ENCODE measurements around the gene CERT1.

The CERT1 gene

DNA sequence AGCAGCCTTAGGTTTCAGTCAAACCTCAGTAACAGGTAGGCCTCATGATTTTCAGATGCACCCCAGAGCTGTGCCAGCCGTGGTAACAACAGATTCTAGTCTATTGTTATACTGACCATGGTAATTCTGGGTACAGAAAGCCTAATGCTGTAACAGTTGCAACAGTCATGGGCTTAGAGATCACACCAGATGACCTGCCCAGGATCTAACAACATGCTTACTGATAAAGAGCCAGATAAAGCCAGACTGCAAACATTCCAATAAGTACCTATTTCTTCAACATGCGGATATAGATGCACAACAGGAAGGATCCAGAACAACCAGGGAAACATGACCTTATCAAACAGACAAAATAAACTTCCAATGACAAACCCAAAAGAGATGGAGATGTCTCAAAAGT, 42.8 kb downstream of the CERT1 start:
- DNase-seq: no peak

DNA sequence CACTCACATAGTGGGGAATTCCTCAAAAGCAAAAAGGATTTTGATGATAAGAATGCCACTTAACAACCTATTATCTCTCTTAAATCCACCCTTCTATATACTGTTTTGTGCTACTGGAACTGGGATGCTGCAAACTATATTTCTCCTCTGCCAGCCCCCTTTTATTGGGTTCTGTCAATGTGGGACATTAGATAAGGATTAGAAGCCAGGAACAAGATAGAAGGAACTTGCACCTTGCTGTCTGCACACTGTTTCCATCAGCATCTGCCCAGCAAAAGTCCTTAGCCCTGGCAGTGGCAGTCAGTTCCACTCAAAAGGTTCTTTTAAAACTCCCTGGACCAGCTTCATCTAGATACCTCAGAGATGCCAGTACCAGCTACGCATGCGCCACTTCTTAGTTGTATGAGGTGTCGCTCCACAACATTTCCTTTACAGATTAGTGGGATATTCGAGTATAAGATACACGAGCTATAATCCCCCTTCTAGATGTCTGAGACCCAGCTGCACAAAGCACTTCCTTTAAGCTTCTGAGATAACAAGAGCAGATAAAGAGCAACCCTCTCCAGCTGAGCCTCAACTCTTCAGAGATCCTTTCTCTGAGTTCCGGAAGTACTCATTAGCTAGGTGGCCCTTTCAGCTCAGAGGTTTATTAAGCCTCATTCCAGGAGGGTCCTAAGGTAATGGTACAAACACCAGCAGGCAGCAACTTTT, 45.3 kb downstream of the CERT1 start:
- no peak for DNase-seq

DNA sequence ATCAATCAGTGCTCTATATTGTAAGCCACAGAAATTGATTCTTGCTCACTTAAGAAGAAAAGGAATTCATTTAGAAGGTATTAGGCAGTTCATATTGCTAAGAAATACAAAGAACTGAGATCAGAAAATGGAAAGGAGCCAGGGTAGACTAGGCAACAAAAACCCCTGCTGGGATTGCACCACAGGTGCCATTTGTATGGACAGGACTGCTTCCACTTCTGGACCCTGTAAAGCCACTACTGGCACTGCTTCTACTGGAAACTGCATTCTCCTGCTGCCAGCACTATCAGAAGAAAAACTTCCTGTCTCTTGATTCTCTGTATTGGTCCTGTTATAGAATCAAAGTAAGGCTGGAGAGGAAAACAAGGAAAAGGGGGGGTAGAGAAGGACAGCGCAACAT, 45.9 kb downstream of the CERT1 start:
- no peak for DNase-seq

DNA sequence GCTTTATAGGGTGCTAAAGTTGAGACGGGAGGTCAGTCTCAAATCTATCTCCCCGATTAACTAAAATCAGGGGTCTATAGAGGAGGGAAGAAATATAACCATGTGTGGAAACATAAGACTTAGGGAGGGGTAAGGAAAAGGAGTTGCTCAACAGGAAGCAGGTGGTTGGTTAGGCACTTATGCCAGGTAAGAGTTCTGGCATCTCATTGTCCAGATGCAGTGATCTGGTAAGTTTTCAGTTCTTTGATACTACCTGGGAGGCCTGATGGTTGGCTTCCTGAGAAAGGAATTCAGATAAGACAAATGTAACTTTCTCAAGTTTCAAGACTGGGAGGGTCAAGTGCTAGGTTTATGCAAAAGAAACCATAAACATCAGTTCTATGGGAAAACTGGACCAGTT, 47.7 kb downstream of the CERT1 start:
- peak; percentile 16 for DNase-seq

DNA sequence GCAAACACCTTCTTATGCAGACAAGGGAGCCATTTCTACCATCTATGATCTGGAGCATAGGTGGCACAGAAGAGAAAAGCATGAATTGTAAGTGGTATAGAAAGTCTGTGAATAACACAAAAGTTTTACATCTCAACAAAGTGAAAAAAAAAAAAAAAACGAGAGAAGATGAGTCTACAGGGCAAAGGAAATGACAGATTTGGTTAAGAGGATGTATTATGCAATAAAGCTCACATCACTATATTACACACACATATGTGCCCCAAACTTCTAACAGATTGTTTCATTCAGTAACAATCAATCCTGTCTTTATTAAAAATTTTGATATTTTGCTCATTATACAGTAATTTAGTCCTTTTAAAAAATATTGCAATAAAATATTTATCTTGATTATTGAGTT, 49.8 kb downstream of the CERT1 start:
- DNase-seq: no peak

DNA sequence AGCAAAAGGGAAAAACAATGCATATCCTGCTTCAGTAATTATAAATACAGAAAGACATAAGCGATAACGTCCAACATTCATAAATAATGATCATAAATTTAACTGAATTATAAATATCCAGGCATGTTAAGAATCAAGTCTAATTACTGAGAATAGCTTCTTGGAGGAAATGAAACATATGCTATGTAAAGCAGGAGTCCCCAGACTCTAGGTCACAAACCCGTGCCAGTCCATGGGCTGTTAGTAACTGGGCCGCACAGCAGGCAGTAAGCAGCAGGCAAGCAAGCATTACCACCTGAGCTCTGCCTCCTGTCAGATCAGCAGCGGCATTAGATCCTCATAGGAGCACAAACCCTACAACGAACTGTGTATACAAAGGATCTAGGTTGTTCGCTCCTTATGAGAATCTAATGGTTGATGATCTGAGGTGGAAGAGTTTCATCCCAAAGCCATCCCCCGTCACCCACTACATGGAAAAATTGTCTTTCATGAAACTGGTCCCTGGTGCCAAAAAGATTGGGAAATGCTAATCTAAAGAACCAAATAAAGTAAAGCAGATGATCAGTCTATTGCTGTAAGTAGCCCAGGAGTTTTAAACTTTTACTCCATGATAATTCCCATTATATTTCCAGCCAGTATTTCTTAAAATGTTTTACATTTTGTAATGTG, 50.4 kb downstream of the CERT1 start:
- no peak for DNase-seq

DNA sequence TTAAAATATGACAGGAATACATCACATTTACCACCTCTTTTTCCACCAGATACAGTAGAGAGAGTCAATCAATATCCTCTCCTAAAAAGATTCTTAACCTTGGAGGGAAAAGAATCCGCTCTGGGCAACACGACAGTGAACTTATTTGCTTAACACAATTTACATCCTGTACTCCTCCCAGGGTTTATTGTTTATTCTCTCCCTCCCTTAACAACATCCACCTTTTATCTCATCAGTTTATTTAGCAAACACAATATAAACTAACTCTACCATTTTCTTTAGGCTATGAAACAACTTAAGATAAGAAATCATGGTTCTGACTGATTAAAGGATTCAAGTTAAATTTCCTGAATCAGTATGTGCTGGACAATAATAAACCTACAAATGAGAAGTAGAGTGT, 50.9 kb downstream of the CERT1 start:
- DNase-seq: no peak

DNA sequence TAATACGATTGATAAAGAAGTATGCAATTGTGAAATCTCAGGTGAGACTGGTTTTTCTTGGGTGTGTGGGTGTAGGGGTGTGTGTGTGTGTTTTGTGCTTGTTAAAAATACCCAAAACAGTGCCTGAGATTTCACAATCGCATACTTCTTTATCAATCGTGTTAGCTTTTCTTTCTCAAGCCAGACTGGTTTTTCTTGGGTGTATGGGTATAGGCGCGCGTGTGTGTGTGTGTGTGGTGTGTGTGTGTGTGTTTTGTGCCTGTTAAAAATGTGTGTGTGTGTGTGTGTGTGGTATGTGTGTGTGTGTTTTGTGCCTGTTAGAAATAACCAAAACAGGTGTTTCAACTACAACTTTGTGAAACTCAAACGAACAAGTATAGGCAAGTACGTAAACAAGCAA, 53.7 kb downstream of the CERT1 start:
- no peak for DNase-seq

DNA sequence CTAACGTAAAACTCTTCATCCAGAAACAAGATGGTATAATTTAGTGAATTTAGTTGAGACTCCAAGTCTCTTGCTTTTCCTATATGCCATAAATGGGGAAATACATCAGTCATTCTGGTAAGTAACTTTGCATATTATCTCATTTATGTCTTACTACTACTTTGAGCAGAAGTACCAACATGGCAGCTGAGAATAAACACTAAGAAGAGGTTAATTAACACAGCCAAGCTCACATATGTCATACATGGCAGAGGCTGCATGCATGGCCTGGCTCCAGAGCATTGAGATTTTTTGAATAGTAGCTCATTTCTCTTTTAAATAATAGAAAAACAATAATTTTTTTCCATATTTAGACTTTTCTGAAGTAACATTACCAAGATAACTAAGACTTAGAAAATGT, 54.3 kb downstream of the CERT1 start:
- DNase-seq: no peak

DNA sequence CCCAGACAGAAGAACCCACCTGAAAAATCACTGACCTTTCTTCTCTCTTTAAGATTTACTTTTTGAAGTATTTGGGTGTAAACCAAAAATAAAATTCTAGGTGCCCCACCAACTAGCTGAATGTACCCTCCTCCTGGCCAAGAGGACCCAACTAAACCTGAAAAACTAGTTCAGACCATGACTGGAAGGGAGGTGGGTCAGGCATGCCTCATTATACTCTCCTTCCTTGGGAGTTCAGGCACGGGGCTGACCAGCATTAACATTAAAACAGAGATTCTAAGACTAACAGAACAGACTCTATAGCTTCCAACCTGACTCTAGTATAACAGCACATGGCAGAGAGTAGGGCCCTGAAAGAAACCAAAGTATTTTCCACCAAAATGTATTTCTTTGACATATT, 61.4 kb downstream of the CERT1 start:
- no peak for DNase-seq

DNA sequence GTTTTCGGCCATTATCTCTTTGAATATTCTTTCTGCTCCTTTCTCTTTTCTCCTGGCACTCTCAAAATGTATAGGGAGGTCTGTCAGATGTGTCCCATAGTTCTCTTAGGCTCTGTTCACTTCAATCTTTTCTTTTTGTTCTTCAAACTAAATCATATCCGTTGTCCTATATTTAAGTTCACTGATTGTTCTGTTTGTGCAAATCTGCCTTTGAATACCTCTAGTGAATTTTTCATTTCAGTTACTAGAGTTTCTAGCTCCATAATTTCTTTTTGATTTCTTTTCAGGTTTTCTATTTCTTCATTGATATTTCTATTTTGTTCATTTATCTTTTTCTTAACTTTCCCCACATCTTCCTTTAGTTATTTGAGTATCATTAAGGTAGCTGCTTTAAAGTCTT, 65.4 kb downstream of the CERT1 start:
- no peak for DNase-seq

DNA sequence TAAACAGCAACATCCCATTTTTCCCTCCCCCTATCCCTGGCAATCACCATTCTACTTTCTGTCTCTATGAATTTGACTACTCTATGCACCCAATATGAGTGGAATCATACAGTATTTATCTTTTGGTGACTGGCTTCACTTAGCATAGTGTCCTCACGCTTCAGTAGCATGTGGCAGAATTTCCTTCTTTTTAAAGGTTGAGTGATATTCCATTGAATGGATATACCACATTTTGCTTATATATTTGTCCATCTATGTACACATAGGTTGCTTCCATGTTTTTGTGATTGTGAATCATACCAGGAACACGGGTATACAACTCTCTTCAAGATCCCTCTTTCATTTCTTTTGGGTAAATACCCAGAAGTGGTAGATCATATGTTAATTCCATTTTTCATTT, 69.9 kb downstream of the CERT1 start:
- DNase-seq: no peak

DNA sequence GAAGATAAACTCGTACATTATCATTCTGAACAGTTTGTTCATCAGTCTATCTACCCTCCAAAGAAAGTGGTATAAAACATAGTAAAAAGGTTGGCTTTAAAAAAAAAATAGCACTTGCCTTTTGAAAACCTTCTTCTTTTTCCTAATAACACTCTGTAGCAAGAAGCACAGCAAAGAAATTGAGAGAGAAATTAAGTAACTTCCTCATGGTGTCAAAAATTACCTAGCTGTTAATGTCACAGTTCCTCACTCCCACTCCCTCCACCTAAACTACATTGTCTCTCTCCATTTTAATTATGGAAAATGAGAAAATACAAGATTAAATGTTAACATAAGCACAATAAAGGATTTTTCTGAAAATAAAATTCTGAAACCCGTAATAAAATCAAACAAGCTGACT, 72.2 kb downstream of the CERT1 start:
- no peak for DNase-seq

DNA sequence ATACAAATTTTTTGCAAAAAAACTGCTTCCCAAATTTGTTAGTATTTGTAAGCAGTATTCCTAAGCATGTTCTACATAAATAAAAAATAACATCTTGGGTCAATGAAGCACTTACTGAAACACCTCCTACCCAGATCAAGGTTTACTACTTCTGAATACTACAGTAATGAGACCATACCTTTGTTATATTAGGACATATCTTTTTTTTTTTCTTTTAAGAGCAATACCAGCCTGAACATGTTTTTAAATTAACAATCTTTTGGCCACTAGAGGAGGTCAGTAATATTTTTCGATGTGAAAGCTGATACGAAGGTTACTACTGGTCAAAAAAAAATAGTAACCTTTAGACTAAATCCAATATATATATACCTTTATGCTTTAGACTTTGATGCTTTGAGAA, 72.7 kb downstream of the CERT1 start:
- DNase-seq: no peak

DNA sequence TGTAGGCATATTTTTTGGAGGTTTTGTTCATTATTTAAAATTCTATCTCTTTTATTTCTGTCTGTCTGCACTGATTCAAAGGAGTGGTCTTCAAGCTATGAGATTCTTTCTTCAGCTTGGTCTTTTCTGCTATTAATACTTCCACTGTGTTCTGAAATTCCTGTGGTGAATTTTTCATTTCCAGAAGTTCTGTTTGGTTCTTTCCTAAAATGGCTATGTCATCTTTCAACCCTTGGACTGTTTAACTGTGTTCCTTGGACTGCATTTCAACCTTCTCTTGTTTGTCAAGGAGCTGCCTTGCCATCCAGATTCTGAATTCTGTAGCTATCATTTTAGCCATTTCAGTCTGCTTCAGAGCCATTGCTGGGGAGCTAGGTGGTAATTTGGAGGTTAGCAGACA, 76.3 kb downstream of the CERT1 start:
- no peak for DNase-seq

DNA sequence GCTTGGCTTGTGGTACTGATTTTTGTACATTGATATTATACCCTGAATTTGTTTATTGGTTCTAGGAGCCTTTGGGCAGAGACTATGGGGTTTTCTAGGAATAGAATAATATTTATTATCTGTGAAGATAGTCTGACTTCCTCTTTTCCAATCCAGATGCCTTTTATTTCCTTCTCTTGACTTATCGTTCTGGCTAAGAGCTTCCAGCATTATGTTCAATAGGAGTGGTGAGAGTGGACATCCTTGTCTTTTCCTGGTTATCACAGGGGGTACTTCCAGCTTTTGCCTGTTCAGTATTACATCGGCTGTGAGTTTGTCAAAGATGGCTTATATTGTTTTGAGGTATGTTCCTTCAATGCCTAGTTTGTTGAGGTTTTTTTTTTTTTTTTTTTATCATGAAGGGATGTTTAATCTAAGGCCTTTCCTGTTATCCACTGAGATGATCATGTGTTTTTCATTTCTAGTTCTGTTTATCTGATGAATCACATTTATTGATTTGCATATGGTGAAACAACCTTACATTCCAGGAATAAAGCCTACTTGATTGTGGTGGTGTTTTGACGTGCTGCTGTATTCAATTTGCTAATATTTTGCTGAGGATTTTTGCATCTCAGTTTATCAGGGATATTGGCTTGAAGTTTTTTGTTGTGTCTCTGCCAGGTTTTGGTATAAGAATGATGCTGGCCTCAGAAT, 77.5 kb downstream of the CERT1 start:
- DNase-seq: no peak

DNA sequence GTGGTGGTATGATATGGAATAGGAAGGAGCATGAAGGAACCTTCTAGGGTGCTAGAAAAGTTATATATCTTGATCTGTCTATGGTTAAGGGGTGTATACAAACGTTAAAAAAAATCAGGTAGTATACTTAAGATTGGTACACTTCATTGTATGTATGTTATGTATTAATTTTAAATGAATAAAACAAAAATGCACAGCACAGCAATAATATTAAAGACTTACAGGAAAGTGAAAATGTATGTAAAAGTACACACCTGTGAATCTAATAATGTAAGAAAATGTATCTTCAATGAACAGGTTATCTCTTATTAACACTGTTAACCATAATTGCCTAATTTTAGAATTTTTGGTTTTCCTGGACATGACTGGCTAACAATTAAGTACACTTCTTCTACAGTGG, 97.2 kb downstream of the CERT1 start:
- DNase-seq: no peak

DNA sequence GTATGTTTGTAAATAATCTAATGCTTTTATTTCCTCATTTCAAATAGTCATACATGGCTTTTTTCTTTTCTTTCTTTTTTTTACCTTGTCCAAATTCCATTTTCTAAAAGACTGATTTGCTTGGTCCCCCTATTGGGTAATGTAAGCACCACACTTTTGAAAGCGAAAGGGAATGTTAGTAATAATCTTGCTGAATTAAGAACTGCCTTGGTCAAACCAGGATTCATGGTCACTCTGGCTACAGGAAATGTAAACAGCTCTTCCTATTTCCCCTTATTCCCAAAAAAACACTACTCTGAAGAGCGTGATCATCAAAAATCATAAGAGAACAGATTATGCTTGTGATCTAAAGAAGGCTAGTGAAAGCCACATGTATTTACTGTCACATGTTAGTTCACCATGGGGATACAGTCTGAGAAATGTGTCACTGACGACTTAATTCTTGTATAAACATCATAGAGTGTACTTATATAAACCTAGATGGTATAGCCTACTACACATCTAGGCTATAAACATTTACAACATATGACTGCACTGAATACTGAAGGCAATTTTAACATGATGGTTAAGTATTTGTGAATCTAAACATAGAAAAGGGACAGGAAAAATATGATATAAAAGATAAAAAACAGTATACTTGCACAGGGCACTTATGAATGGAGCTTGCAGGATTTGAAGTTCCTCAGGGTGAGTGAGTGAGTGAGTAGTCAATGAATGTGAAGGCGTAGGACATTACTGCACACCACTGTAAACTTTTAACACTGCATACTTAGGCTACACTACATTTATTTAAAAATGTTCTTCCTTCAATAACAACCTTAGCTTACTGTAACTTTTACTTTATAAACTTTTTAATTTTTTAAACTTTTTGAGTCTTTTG, 99.1 kb downstream of the CERT1 start:
- no peak for DNase-seq

DNA sequence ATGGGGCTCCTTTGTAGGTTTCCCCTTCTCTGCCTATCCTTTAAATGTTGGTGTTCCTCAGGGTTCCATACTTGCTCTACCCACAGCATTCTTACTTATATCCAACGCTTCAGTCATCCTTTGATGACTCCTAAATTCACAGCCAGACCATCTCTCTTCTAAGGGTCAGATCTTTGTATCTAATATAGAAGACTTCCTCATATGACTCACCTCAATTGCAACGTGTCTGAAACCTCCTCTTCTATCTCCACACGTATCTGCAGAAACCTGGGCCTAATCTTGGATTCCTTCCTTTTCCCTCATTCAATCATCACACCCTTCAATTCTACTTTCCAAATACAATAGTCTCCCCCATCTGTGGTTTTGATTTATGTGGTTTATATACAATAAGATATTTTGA, 106.1 kb downstream of the CERT1 start:
- DNase-seq: no peak

DNA sequence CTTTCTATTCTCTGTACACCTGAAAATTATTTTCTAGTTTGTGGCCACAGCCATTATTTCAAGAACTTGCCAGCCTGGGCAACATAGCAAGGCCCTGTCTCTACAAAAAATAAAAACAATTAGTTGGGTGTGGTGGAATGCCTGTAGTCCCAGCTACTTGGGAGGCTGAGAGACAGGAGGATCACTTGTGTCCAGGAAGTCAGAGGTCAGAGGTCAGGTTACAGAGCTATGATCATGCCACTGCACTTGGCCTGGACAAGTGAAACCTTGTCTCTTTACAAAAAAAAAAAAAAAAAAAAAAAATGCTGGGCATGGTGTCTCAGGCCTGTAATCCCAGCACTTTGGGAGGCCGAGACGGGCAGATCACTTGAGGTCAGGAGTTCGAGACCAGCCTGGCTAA, 116.2 kb downstream of the CERT1 start:
- DNase-seq: no peak

DNA sequence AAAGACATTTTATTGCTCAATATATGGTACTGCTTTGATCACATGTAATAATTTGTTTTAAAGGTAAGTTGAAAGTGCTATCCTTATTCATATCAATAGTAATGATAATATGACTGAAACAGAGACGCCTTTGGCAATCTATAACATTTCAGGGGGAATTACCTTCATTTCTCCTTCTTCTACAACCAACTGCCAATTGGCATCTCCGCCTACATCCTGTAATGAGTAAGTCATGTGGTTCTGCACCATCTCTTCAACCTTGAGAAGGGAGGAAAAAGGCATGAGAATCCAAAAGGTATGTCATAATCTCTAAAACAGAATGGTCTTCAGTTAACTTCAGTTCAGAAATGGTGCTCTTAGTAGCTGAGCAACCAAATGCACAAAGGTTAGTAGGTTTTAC, 122.0 kb downstream of the CERT1 start:
- DNase-seq: no peak

DNA sequence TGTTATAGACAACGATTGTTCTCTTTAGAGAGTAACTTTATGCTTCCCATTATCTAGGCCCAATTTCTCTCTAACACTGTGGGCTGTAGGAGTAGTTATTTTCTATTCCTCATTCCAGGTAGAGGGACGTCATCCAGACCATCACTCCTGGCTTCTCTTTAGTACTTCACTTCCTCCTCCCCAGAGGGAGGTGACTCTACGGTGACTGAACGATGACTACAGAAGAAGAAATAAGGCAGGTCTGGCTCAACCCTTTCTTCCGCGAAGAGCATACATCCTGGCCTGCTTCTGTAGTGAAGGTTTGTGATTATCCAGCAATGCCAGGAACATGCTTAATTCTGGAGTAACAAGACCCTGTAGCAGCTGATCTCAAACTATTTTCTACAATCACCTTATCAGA, 123.6 kb downstream of the CERT1 start:
- DNase-seq: no peak

DNA sequence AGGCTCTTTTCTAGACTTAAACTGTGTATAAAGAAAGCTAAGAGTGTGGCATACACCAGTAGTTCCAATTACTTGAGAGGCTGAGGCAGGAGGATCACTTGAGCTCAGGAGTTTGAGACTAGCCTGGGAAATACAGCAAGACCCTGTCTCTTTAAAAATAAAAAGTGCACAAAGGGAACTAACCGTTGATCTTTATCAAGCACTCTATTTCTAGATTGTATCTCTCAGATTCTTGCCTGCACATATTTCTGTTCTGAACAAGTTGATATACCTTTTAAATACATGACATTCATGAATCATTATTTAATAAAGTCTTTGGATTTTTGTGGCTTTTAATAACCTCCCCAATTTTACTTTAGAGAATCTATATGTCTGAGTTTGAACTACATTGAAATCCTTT, 127.2 kb downstream of the CERT1 start:
- DNase-seq: no peak

DNA sequence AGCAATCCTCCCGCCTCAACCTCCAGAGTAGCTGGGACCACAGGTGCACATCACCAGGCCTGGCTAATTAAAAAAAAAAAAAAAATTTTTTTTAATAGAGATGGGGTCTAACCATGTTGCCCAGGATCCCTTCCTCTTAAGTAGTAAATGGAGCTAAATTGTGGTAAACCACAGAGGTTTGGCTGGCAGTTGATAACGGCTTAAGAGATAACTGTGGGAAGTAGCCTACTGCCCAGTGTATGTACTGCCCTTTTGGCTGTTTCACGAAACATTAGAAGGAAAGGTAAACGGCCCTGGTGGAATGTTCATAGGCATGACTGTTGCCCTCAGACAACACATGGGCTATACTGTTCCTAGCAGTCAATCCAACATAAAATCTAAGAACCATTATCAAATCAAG, 130.0 kb downstream of the CERT1 start:
- no peak for DNase-seq
